Heart right ventricle (tissue), 16 donors: ENCODE results near the gene TCERG1L. TPM values are rescaled to one million over a fixed set of nuclear protein-coding genes. Genes with fewer than 3 reads are reported as not detected.

Experiments
- ATAC-seq, 8 donors: fragments of 200-7000 bp; cut with Tn5 transposase; one replicate each; pipeline ENCODE4 v1.9.1; 2020; ENCODE audit warnings: mild to moderate bottlenecking in 8 of 8, moderate library complexity in 8 of 8, moderate number of reproducible peaks in 1 of 8
- DNase-seq, 2 donors: peaks; one replicate each; pipeline ENCODE4 v3.0.0-alpha.2; 2020
- H3K27ac ChIP-seq, 10 donors: fragments of 200-600 bp; sonication (generic) in 2 of 10; one replicate each; pipeline versions ENCODE4 v1.5.0 to v1.8.0; 2020 to 2022; ENCODE audit warnings: mild to moderate bottlenecking in 3 of 10
- H3K27me3 ChIP-seq, 7 donors: fragments of 200-600 bp; one replicate each; pipeline ENCODE4 v1.8.0; 2021 to 2022; ENCODE audit warnings: mild to moderate bottlenecking in 2 of 7
- H3K36me3 ChIP-seq, 9 donors: fragments of 200-600 bp; sonication (generic) in 1 of 9; one replicate each; pipeline versions ENCODE4 v1.5.0 to v1.8.0; 2020 to 2022; ENCODE audit warnings: mild to moderate bottlenecking in 2 of 9
- H3K4me1 ChIP-seq, 9 donors: fragments of 200-600 bp; sonication (generic) in 1 of 9; one replicate each; pipeline versions ENCODE4 v1.5.0 to v1.8.0; 2020 to 2022; ENCODE audit warnings: mild to moderate bottlenecking in 4 of 9
- H3K4me3 ChIP-seq, 10 donors: fragments of 200-600 bp; sonication (generic) in 2 of 10; one replicate each; pipeline versions ENCODE4 v1.5.0 to v1.8.0; 2020 to 2022; ENCODE audit warnings: mild to moderate bottlenecking in 7 of 10, moderate library complexity in 2 of 10
- H3K9me3 ChIP-seq, 11 donors: fragments of 200-600 bp in 10 of 11; sonication (generic) in 2 of 11; one replicate each; pipeline versions ENCODE4 v1.5.0 to v1.8.0; 2013 to 2022; ENCODE audit warnings: mild to moderate bottlenecking in 2 of 11, control low read depth in 1 of 11, moderate library complexity in 1 of 11
- WGBS, 2 donors: extraction: QIAGEN DNeasy Blood & Tissue Kit; methylation state at CpG; one replicate each; pipeline ENCODE4 v1.1.7; 2013; ENCODE audit warnings: inconsistent platforms in 1 of 2; 5-methylcytosine and 5-hydroxymethylcytosine counted together
- intact Hi-C, 10 donors: fragments of 100-400 bp; cut with DNase I; formaldehyde crosslinking; loops; one replicate each; pipeline versions ENCODE4 v1.11.1 to v1.14.2; 2022
- polyA plus RNA-seq, 2 donors: library from polyadenylated mRNA; stranded (reverse); fragments of 200-250 nt; gene quantifications; one replicate each; pipeline ENCODE4 v1.2.3, GENCODE V29; 2013
- total RNA-seq, 10 donors: library from RNA; stranded (reverse); fragmentation: NEBNext Ultra II Directional in 3 of 10; extraction: Animal tissue kit (Norgen Biotek cat#: 25700) in 3 of 10; gene quantifications; one replicate each; pipeline versions ENCODE4 v1.2.1 to v1.2.4, GENCODE V29; 2021 to 2023
- TF ChIP-seq, protein P1 (sequence below), 9 donors: fragments of 200-600 bp; sonication (generic) in 2 of 9; IDR thresholded peaks; one replicate each; pipeline versions ENCODE4 v1.5.0 to v1.8.0; 2021 to 2022; ENCODE audit warnings: antibody characterized with exemption in 9 of 9, mild to moderate bottlenecking in 5 of 9, moderate library complexity in 1 of 9
- donor health status: Arrhythmogenic right ventricular cardiomyopathy.
- donor health status: ischemic (EF 13 %, LVEDD 7.1; RV severe dilation, severe dysfunction).
- donor health status: healthy with polysubstance abuse.
- donor health status: DM: no; HTN: yes; CAD: no.
- donor health status: DM: no; HTN: no; CAD: no.
- donor health status: ischemic (EF 25% LVEDD 6.9; RV normal size, moderate dysfunction).
- donor health status: ischemic (EF 25% LVEDD 5.7; RV mildly dilated, moderate dysfunction).
- donor health status: healthy.
- donor health status: DM: yes; HTN: yes; CAD: no.
- donor health status: Ischemic cardiomyopathy.
- donor health status: ischemic (EF 35%, LVEDD 5.7; RV mildly dilated, moderate dysfunction).
- donor health status: nonischemic (EF 11% LVEDD 7.7; RV severe dilation, severe dysfunction).
- donor health status: DM: yes; HTN: yes; CAD: no.
- donor health status: PGD.
- donor health status: ischemic (EF 29% LVEDD 5.4; RV normal size, mild dysfunction).
- donor health status: nonischemic (EF 23%, LVEDD 6.1; RV moderate dilation, normal function).

The TCERG1L gene
- total and polyA plus RNA-seq, 12 donors: 0.09 TPM; not detected in 10

DNA sequence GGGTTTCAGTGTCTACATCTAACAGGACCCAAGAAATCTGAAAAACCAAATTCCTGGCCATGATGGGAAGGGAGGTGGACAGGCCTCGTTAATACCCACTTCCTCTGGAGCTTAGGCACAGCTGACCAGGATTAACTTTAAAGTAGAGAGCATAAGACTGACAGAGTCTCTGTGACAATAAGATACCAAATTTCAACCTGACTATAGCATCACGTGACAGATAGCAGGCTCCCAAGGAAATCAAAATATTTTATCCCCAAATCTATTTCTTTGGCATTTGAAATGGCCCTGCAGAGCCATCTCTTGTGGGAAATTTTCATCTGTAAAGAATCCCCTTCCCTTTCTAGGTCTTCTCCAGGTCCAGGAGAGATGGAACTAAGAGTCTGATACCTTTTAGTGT is 258.3 kb downstream of the TCERG1L start:
- peaks cover 0 to 53% (median 25%) of the 10 kb centered on the region in 7 donors for H3K27me3 ChIP-seq
- intact Hi-C loops: no loop called here
- TF ChIP-seq, protein P1, sequence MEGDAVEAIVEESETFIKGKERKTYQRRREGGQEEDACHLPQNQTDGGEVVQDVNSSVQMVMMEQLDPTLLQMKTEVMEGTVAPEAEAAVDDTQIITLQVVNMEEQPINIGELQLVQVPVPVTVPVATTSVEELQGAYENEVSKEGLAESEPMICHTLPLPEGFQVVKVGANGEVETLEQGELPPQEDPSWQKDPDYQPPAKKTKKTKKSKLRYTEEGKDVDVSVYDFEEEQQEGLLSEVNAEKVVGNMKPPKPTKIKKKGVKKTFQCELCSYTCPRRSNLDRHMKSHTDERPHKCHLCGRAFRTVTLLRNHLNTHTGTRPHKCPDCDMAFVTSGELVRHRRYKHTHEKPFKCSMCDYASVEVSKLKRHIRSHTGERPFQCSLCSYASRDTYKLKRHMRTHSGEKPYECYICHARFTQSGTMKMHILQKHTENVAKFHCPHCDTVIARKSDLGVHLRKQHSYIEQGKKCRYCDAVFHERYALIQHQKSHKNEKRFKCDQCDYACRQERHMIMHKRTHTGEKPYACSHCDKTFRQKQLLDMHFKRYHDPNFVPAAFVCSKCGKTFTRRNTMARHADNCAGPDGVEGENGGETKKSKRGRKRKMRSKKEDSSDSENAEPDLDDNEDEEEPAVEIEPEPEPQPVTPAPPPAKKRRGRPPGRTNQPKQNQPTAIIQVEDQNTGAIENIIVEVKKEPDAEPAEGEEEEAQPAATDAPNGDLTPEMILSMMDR (IDR thresholded peaks at IDR 0.05): no peak

DNA sequence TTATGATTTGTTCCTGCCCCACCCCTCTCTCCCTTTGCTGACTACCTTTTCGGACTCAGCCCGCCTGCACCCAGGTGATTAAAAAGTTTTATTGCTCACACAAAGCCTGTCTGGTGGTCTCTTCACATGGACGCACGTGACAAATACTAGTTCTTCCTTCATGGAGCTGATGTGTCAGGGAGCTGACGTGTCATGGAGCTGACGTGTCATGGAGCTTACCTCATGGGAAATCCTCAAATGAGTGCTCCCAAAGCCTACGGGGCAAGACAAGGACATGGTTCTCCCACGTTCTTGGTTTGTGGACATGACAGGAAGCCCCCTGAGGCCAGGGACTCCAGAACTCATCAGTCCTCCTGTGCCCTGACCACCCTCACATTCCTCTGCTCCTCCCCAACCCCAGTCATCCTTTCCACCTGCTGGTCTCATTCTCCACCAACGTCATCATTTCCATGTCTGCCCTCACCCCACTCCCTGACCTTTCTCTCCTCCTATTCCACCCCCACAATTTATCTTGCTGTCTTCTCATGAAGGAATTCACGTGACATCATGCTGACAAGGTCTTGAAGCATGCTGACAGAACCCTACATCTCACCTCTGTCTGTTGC is 261.3 kb downstream of the TCERG1L start:
- TF ChIP-seq, protein P1 (IDR thresholded peaks at IDR 0.05): no peak
- H3K36me3 ChIP-seq: no peaks in the 10 kb centered on the region
- intact Hi-C loops: no loop called here
- H3K4me3 ChIP-seq: no peak overlapping the region
- WGBS, 2 donors: 73 to 75% methylated on average over 10 of the region's 10 CpGs
- no peaks in the 10 kb centered on the region for H3K9me3 ChIP-seq
- no peaks in the 10 kb centered on the region for H3K4me1 ChIP-seq
- DNase-seq (no peak), ATAC-seq (no peak)
- H3K27ac ChIP-seq: no peak overlapping the region
- H3K27me3 ChIP-seq: peaks cover 0 to 49% (median 22%) of the 10 kb centered on the region in 7 donors

More for the DNA sequence above, 258.3 kb downstream of the TCERG1L start:
- no peak for ATAC-seq
- DNase-seq: no peak
- WGBS, 2 donors: 66 to 72% methylated on average over 2 of the region's 2 CpGs
- H3K4me3 ChIP-seq: no peak overlapping the region
- peaks cover 0 to under 1% (median 0%) of the 10 kb centered on the region in 11 donors for H3K9me3 ChIP-seq
- no peaks in the 10 kb centered on the region for H3K36me3 ChIP-seq
- H3K27ac ChIP-seq: no peak overlapping the region
- no peaks in the 10 kb centered on the region for H3K4me1 ChIP-seq

DNA sequence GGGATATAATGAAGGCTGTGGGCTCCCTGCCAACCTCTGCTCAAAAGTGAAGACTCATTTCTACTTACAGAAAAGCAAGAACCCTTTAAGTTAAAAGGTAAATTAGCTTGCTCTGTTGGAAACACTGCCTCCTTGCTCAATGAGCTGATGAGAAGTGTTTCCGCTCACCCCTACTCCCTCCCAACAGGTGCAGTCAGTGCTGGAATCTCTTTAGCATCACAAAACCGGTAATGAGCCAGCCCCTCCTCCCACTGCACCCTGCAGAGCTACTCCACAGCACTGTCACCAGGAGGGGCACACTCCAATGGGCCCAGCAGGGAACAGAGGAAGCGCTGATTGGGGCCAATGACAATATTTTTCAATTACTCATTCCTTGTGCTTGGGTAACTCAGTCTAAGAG is 262.5 kb downstream of the TCERG1L start:
- Histone ChIP-seq H3K9me3 (no peaks in the 10 kb centered on the region), H3K36me3 (no peaks in the 10 kb centered on the region), H3K4me3 (no peak overlapping the region), H3K27ac (no peak overlapping the region), H3K27me3 (peaks cover 0 to 38% (median 14%) of the 10 kb centered on the region in 7 donors), H3K4me1 (no peaks in the 10 kb centered on the region)
- TF ChIP-seq, protein P1 (IDR thresholded peaks at IDR 0.05): no peak
- intact Hi-C loops: no loop called here
- ATAC-seq (no peak), DNase-seq (no peak)
- 13 to 18% methylated on average over 3 of the region's 3 CpGs for WGBS, 2 donors

DNA sequence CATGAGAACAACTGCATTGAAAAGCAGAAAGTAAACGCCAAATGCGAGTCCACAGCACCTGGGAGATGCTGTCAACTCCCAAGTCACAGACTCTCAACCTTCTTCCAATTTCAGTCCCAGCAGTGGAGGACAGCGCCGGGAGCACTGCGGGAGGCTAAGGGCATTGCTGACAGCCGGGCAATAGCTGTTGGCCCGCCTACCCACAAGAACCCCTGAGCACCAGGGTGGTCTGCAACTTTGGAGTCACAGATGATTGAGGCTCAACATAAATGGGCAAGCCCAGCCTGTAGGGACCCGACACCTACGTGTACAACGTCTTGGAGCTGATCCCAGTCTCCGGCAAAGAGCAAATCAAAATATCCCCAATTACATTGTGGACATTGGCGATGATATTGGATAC is 262.9 kb downstream of the TCERG1L start:
- DNase-seq: no peak
- no peak overlapping the region for H3K4me3 ChIP-seq
- no peak for ATAC-seq
- H3K27me3 ChIP-seq: peaks cover 0 to 36% (median 14%) of the 10 kb centered on the region in 7 donors
- TF ChIP-seq, protein P1 (IDR thresholded peaks at IDR 0.05): no peak
- no peaks in the 10 kb centered on the region for H3K4me1 ChIP-seq
- H3K36me3 ChIP-seq: no peaks in the 10 kb centered on the region
- 25 to 28% methylated on average over 12 of the region's 12 CpGs for WGBS, 2 donors
- no peaks in the 10 kb centered on the region for H3K9me3 ChIP-seq
- H3K27ac ChIP-seq: no peak overlapping the region
- intact Hi-C loops: no loop called here
